AG08395 (cell line): ENCODE measurements around the gene CEND1.
"Not testable (repeated sequence)": the region's sequence is repeated elsewhere in the genome, so short reads cannot be mapped to it uniquely, and the experiment has no call there.

Experiments
- DNase-seq: peaks from one replicate; pipeline ENCODE4 v3.0.0; 2012; ENCODE audit warnings: mixed read lengths, low spot score

Gene CEND1

DNA sequence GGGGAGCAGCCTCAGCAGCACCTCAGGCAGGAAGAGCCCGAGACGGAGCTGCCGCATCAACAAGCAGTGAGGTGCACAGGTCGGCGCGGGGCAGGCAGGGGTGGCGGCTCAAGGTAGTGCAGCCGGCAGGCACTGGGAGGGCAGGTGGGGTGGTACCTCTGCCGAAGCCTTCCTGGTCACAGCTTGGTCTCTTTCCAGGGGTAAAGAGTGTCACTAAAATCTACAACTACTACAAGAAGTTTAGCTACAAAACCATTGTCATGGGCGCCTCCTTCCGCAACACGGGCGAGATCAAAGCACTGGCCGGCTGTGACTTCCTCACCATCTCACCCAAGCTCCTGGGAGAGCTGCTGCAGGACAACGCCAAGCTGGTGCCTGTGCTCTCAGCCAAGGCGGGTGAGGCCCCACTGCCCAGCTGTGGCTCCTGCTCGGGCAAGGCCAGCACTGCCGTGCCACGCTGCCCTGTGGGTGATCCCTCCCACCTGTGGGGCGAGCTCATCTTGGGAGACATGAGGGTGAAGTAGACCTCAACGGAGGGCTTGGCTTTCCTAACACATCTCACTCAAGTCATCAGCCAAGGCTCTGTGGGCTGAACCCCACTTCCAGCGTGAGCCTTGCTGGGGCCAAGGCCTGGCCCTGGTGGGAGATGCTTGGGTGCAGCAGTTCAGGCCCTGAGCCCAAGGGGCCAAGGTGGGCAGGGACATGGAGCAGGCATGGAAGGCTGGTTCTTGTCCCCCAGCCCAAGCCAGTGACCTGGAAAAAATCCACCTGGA is 26.2 kb downstream of the CEND1 start:
- no peak for DNase-seq

GRCh38 chr11:763073-763463 is 26.8 kb downstream of the CEND1 start:
- DNase-seq, result no peak

- peak; percentile 95 for DNase-seq
Measured at GRCh38 chr11:762421-763072, 27.3 kb downstream of the CEND1 start.

GRCh38 chr11:761526-762108 is 28.3 kb downstream of the CEND1 start:
- DNase-seq, result no peak

GRCh38 chr11:760236-760635 is 29.7 kb downstream of the CEND1 start:
- DNase-seq, result no peak

DNA sequence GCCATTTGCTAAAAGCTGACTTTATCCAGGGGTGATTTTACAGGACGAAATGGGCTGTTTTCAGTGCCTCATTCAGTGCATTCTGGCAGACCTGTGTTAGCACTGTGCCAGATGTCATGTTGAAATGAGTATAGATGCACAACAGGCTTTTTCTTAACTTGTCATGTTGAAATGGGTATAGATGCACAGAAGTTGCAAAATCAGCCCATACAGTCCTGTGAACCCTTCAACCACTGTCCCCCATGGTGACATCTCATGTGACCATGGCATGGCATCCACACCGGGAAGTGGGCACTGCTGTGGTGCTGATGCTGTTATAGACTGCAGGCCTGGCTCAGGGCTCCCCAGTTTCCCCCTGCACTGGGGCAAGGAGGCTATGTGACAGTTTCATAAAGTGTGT is 40.2 kb downstream of the CEND1 start:
- no peak for DNase-seq

DNA sequence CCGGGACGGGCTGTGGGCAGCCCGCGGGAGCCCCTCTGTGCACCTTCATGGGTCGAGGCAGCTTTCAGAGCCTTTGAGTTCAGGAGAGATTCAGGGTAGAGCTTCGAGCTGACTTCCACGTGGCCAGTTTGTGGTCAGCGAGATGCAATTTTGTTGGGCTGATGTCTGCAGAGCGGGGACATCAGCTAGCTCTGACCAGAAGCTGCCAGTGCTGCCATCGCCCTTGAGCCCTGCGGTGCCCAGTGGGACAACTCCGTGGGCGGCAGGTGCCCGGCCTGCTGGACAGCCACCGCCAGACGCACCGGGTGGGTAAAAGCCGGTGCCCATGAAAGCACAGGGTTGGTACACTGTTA is 41.9 kb downstream of the CEND1 start:
- no peak for DNase-seq

- DNase-seq, result peak; percentile 95
Measured at GRCh38 chr11:747158-748006, 42.5 kb downstream of the CEND1 start, which contains the start of gene TALDO1. Gene TALDO1, plus strand, starts transcription at chr11:747464. Its CDS starts 18 bp downstream, at chr11:747482.

GRCh38 chr11:746289-747157 is 43.4 kb downstream of the CEND1 start:
- no peak for DNase-seq

DNA sequence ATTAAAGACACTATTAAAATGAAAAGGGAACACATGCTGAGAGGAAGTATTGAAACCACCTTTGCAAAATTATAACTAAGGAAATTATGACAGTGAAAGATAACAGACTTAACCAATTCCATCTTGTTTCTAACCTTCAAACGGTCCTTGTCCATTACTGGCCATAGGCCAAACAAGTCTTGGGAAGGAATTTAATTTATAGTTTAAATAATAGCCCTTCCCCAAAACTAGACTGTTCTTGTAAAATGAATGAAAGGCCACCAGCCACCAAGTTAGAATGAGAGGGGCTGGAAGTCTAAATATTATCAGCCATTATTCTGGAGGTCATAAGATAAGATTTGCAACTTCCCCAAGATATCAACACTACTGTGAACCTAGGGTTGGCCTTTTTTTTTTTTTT is 44.5 kb downstream of the CEND1 start:
- no peak for DNase-seq

DNA sequence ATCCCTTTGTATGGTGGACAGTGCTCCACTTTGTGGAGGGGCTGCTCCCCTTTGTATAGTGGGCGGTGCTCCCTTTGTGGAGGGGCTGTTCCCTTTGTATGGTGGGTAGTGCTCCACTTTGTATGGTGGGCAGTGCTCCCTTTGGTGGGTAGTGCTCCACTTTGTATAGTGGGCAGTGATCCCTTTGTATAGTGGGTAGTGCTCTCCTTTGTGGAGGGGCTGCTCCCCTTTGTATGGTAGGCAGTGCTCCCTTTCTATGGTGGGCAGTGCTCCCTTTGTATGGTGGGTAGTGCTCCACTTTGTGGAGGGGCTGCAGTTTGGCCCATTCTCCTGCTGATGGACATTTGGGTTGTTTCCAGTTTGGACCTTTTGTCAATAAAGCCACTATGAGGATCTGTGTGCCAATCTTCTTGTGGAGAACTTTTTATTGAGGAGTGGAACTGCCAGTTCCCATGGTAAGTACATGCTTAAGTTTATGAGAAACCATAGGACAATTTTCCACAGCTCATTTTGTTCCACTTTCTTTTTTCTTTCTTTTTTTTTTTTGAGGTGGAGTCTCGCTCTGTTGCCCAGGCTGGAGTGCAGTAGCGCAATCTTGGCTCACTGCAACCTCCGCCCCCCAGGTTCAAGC is 47.2 kb downstream of the CEND1 start:
- DNase-seq, result no peak

GRCh38 chr11:742156-742546 is 47.7 kb downstream of the CEND1 start:
- no peak for DNase-seq

GRCh38 chr11:737899-738298 is 52.0 kb downstream of the CEND1 start:
- not testable (repeated sequence) for DNase-seq

DNA sequence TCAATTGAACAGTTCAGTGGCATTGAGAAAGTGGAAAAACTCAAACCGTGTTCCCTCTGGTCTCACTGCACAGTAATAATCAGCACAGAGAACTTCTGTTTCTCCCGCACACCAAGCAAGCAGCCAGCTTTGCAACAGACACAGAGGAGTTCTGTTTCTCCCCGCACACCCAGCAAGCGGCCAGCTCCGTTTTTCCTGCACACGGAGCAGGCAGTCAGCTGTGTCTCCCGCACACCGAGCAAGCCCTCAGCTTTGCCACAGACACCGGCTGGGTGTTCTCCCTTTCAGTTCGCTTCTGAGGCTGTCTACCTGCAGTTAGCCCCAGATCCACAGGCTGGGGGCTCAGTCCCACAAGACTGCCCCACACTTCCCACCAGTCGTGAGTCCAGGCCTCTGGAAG is 52.5 kb downstream of the CEND1 start:
- DNase-seq, result no peak
